Common myeloid progenitor, CD34-positive (primary cell): Measurements from ENCODE around the gene GAB1.

Source experiments
- CTCF ChIA-PET: fragments of 350-600 bp; sonication (Branson Sonifier 250); formaldehyde crosslinking; loops from one replicate; lab custom pipeline; 2021; ENCODE audit warnings: antibody characterized with exemption; lab: Charles Lee
- POLR2A ChIA-PET: fragments of 350-600 bp; sonication (Branson Sonifier 250); formaldehyde crosslinking; loops from one replicate; lab custom pipeline; 2021; ENCODE audit warnings: antibody characterized with exemption; lab: Charles Lee
- DNase-seq, 3 donors: peaks; one replicate each; pipeline versions ENCODE4 v3.0.0 to v3.0.0-alpha.2; 2013
- H3K27ac ChIP-seq, 2 experiments: 1 replicate in 1 of 2; 2 replicates in 1 of 2; pipeline ENCODE4 v1.7.0; 2013; ENCODE audit warnings: inconsistent platforms in 2 of 2, low read length in 2 of 2, mild to moderate bottlenecking in 2 of 2, low read depth in 1 of 2, moderate library complexity in 1 of 2; ENCODE audit not compliant: severe bottlenecking in 2 of 2, insufficient read depth in 1 of 2, poor library complexity in 1 of 2
- H3K27me3 ChIP-seq, 5 experiments: replicated peaks in 2 of 5; 1 replicate in 3 of 5; 2 replicates in 2 of 5; pipeline versions ENCODE4 v1.6.1 to v1.7.0; 2013; ENCODE audit warnings: low read length in 4 of 5, mild to moderate bottlenecking in 2 of 5, moderate library complexity in 2 of 5, inconsistent platforms in 1 of 5; ENCODE audit not compliant: insufficient read depth in 5 of 5, control insufficient read depth in 4 of 5
- H3K36me3 ChIP-seq, 4 experiments: 1 replicate in 2 of 4; 2 replicates in 2 of 4; pipeline versions ENCODE4 v1.6.1 to v1.7.0; 2013; ENCODE audit warnings: low read length in 3 of 4, control low read depth in 1 of 4, mild to moderate bottlenecking in 1 of 4; ENCODE audit not compliant: control insufficient read depth in 4 of 4, insufficient read depth in 4 of 4
- H3K4me1 ChIP-seq, 4 experiments: 1 replicate in 3 of 4; 2 replicates in 1 of 4; pipeline versions ENCODE4 v1.6.1 to v1.7.1; 2013; ENCODE audit warnings: low read length in 3 of 4, mild to moderate bottlenecking in 3 of 4, control low read depth in 1 of 4, inconsistent platforms in 1 of 4, moderate library complexity in 1 of 4; ENCODE audit not compliant: control insufficient read depth in 4 of 4, insufficient read depth in 4 of 4; ENCODE audit errors: control extremely low read depth in 1 of 4
- H3K4me3 ChIP-seq, 7 experiments: 1 replicate in 4 of 7; 2 replicates in 3 of 7; pipeline versions ENCODE4 v1.5.1 to v1.7.0; 2013; ENCODE audit warnings: mild to moderate bottlenecking in 7 of 7, low read length in 6 of 7, moderate library complexity in 6 of 7, inconsistent platforms in 2 of 7, low read depth in 2 of 7, control low read depth in 1 of 7; ENCODE audit not compliant: insufficient read depth in 4 of 7, control insufficient read depth in 1 of 7; ENCODE audit errors: extremely low read depth in 1 of 7
- H3K9me3 ChIP-seq, 5 experiments: 1 replicate in 4 of 5; 2 replicates in 1 of 5; pipeline versions ENCODE4 v1.6.1 to v1.7.1; 2013; ENCODE audit warnings: low read length in 4 of 5, mild to moderate bottlenecking in 2 of 5, inconsistent platforms in 1 of 5, low read depth in 1 of 5, moderate library complexity in 1 of 5; ENCODE audit not compliant: control insufficient read depth in 4 of 5, insufficient read depth in 2 of 5; ENCODE audit errors: control extremely low read depth in 1 of 5
- WGBS: methylation state at CpG from one replicate; pipeline ENCODE4 v1.1.5; 2013; ENCODE audit not compliant: insufficient coverage; 5-methylcytosine and 5-hydroxymethylcytosine counted together

Gene GAB1

GRCh38 chr4:143337600-143338287 is 1.1 kb downstream of the GAB1 start:
- H3K4me1 ChIP-seq, result peaks cover 6 to 18% (median 12%) of the 10 kb centered on the region in 4 experiments
- POLR2A ChIA-PET, result interaction anchor here (1.0 to 1.4 kb wide), 3 partner anchors 10 to 58 kb away, joined by 3 to 5 read pairs (median 4); no protein-coding TSS in a partner anchor

GRCh38 chr4:143338313-143338712 is 1.6 kb downstream of the GAB1 start:
- DNase-seq, result no peak
- ChIA-PET POLR2A (no interaction called here), CTCF (interaction anchor here (1.1 to 4.3 kb wide), 8 partner anchors 9 to 68 kb away, joined by 3 to 27 read pairs (median 5); no protein-coding TSS in a partner anchor)
- Histone ChIP-seq H3K36me3 (peaks cover 0 to 2% (median 0%) of the 10 kb centered on the region in 4 experiments), H3K27me3 (no peaks in the 10 kb centered on the region), H3K4me3 (peak overlapping the region in 4 of 7 experiments; percentile 89 to 95 (median 94)), H3K4me1 (peaks cover 6 to 18% (median 12%) of the 10 kb centered on the region in 4 experiments), H3K27ac (peak overlapping the region in 1 of 2 experiments; percentile 54), H3K9me3 (no peaks in the 10 kb centered on the region)
- 68% methylated on average over 3 of the region's 5 CpGs for WGBS

More at GRCh38 chr4:143337600-143338287, 1.1 kb downstream of the GAB1 start:
- Histone ChIP-seq H3K9me3 (no peaks in the 10 kb centered on the region), H3K4me3 (peak overlapping the region; percentile 75 to 96 (median 94)), H3K36me3 (peaks cover 0 to 2% (median 0%) of the 10 kb centered on the region in 4 experiments), H3K27ac (peak overlapping the region in 1 of 2 experiments; percentile 54), H3K27me3 (no peaks in the 10 kb centered on the region)
- CTCF ChIA-PET, result interaction anchor here (1.1 to 4.3 kb wide), 8 partner anchors 10 to 69 kb away, joined by 3 to 27 read pairs (median 5); no protein-coding TSS in a partner anchor
- 0% methylated on average over 14 of the region's 25 CpGs for WGBS
- peak; percentile 46 to 76 (median 68) for DNase-seq

GRCh38 chr4:143339497-143339896 is 2.8 kb downstream of the GAB1 start:
- peaks cover 0 to 2% (median 0%) of the 10 kb centered on the region in 4 experiments for H3K36me3 ChIP-seq
- CTCF ChIA-PET, result interaction anchor here (0.8 to 4.3 kb wide), 3 partner anchors 22 to 64 kb away, joined by 3 to 27 read pairs (median 3); no protein-coding TSS in a partner anchor
- no peaks in the 10 kb centered on the region for H3K9me3 ChIP-seq
- DNase-seq, result no peak
- peaks cover 6 to 18% (median 12%) of the 10 kb centered on the region in 4 experiments for H3K4me1 ChIP-seq
- WGBS, result 100% methylated on average over 1 of the region's 2 CpGs
- H3K27ac ChIP-seq, result no peak overlapping the region
- no peaks in the 10 kb centered on the region for H3K27me3 ChIP-seq
- POLR2A ChIA-PET, result no interaction called here
- no peak overlapping the region for H3K4me3 ChIP-seq

GRCh38 chr4:143341186-143341755 is 4.6 kb downstream of the GAB1 start:
- H3K27me3 ChIP-seq, result no peaks in the 10 kb centered on the region
- peaks cover 6 to 13% (median 11%) of the 10 kb centered on the region in 4 experiments for H3K4me1 ChIP-seq
- H3K36me3 ChIP-seq, result peaks cover 0 to 2% (median 0%) of the 10 kb centered on the region in 4 experiments
- 100% methylated on average over 2 of the region's 2 CpGs for WGBS
- H3K9me3 ChIP-seq, result no peaks in the 10 kb centered on the region
- ChIA-PET CTCF (interaction anchor here (1.0 to 1.1 kb wide), 2 partner anchors 21 to 34 kb away, joined by 3 to 5 read pairs; no protein-coding TSS in a partner anchor), POLR2A (no interaction called here)
- no peak overlapping the region for H3K27ac ChIP-seq
- no peak for DNase-seq
- H3K4me3 ChIP-seq, result no peak overlapping the region

- Histone ChIP-seq H3K27me3 (no peaks in the 10 kb centered on the region), H3K4me1 (peaks cover under 1 to 5% (median 2%) of the 10 kb centered on the region in 4 experiments), H3K9me3 (no peaks in the 10 kb centered on the region), H3K27ac (no peak overlapping the region), H3K36me3 (peaks cover 0 to 2% (median 0%) of the 10 kb centered on the region in 4 experiments), H3K4me3 (no peak overlapping the region)
- 100% methylated on average over 3 of the region's 3 CpGs for WGBS
- DNase-seq, result no peak
- ChIA-PET CTCF (interaction anchor here (0.8 to 2.2 kb wide), 4 partner anchors 9 to 140 kb away, joined by 3 to 10 read pairs (median 4); no protein-coding TSS in a partner anchor), POLR2A (no interaction called here)
These were observed 6.7 kb downstream of the GAB1 start for GRCh38 chr4:143343276-143343831.

GRCh38 chr4:143344041-143344440 is 7.4 kb downstream of the GAB1 start:
- Histone ChIP-seq H3K36me3 (peaks cover 0 to 2% (median 0%) of the 10 kb centered on the region in 4 experiments), H3K4me3 (no peak overlapping the region), H3K27me3 (no peaks in the 10 kb centered on the region), H3K9me3 (no peaks in the 10 kb centered on the region), H3K4me1 (peaks cover 0 to 3% (median 0%) of the 10 kb centered on the region in 4 experiments), H3K27ac (no peak overlapping the region)
- no peak for DNase-seq
- POLR2A ChIA-PET, result no interaction called here
- CTCF ChIA-PET, result interaction anchor here (0.8 to 2.2 kb wide), 5 partner anchors 9 to 139 kb away, joined by 3 to 10 read pairs (median 4); no protein-coding TSS in a partner anchor
- WGBS, result 96% methylated on average over 5 of the region's 7 CpGs
